Osteoblast (primary cell): ENCODE measurements around the gene POLQ. TPM values are rescaled to one million over a fixed set of nuclear protein-coding genes. Genes with fewer than 3 reads are reported as not detected.
"Not testable (repeated sequence)": the region's sequence is repeated elsewhere in the genome, so short reads cannot be mapped to it uniquely, and the experiment has no call there.

Experiments
- DNase-seq: peaks from one replicate; pipeline ENCODE4 v3.0.0; 2011; ENCODE audit warnings: low spot score, mixed read lengths; ENCODE audit not compliant: insufficient read length; ENCODE audit errors: missing footprints
- H2AFZ ChIP-seq: 2 replicates; pipeline ENCODE4 v1.6.0; 2011; ENCODE audit warnings: mild to moderate bottlenecking, low read length
- H3K27ac ChIP-seq: 2 replicates; pipeline ENCODE4 v1.5.1; 2011; ENCODE audit warnings: mild to moderate bottlenecking, low read depth, low read length, moderate library complexity
- H3K27me3 ChIP-seq: 2 replicates; pipeline ENCODE4 v1.6.0; 2012; ENCODE audit warnings: mild to moderate bottlenecking, control low read depth, inconsistent platforms, low read length, moderate library complexity; ENCODE audit not compliant: insufficient read depth
- H3K36me3 ChIP-seq: 2 replicates; pipeline ENCODE4 v1.5.1; 2011; ENCODE audit warnings: mild to moderate bottlenecking, low read length, control low read depth, moderate library complexity; ENCODE audit not compliant: insufficient read depth
- H3K4me1 ChIP-seq: 2 replicates; pipeline ENCODE4 v1.5.1; 2011; ENCODE audit warnings: mild to moderate bottlenecking, low read length, control low read depth, moderate library complexity; ENCODE audit not compliant: insufficient read depth
- H3K4me2 ChIP-seq: 2 replicates; pipeline ENCODE4 v1.6.0; 2011; ENCODE audit warnings: mild to moderate bottlenecking, low read length; ENCODE audit not compliant: insufficient read depth
- H3K4me3 ChIP-seq: fragments of 200-600 bp; sonication (generic); 3 replicates; pipeline ENCODE4 v1.5.1; 2012; ENCODE audit warnings: mild to moderate bottlenecking, low read length, inconsistent platforms; ENCODE audit not compliant: insufficient read depth
- H3K79me2 ChIP-seq: 2 replicates; pipeline ENCODE4 v1.6.0; 2012; ENCODE audit warnings: mild to moderate bottlenecking, low read length, control low read depth, inconsistent platforms; ENCODE audit not compliant: insufficient read depth
- H3K9me3 ChIP-seq: 2 replicates; pipeline ENCODE4 v1.5.1; 2011; ENCODE audit warnings: low read depth, low read length, control low read depth
- H4K20me1 ChIP-seq: 2 replicates; pipeline ENCODE4 v1.6.0; 2012; ENCODE audit warnings: mild to moderate bottlenecking, low read length, control low read depth; ENCODE audit not compliant: insufficient read depth
- total RNA-seq: library from RNA; depleted of rRNA; stranded (reverse); fragments of >200 nt; gene quantifications from 2 replicates; pipeline ENCODE4 v1.2.3, GENCODE V29; 2012
- TF ChIP-seq, protein P1 (sequence below): IDR thresholded peaks from 2 replicates; pipeline ENCODE4 v1.5.1; 2011; ENCODE audit warnings: mild to moderate bottlenecking, low read depth, low read length, moderate library complexity; ENCODE audit errors: extremely low read depth

The POLQ gene
- 1.4 and 1.5 TPM in 2 replicates for total RNA-seq

DNA sequence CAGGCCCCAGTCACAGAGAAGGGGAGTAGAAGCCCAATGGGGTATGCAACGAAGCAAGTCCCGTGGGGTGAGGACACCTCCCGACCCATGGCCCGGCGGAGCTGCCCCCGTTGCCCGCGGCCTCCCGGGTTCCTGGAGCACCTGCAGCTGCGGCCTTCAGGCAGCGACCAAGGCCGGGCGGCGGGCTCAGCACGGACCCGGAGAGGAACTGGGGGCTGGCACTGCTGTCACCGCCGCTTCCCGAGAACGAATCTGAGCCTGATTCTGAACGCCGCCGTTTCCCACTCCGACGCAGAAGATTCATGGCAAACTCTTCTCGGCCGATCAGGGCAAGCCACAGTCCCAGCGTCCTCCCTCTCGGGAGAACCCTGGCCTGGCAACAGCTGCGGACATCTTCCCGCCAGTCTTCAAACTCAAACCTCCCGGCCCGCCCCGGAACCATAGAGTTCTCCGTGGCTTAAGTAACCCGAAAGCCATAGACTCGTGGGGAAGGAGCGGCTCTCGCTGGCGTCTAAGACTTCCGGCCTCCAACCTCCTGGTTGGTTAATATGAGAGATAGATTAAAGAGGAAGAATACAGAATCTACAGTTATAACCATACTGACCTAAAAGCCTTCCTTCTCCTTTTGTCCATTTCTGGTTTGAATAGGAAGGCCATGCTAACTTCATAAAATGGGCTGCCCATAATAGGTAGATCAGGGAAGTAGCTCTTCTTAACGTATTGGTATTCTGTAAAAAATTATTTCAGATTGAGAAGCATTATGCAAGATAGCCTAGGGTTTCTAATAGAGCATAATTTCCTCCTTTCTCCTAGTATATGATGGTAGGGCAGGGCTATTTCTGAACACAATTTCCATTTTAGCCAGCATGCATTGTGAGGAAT, at the start of gene POLQ:
Gene POLQ (minus strand): TSS at position 415 of the 882 bp plus-strand sequence. CDS start 111 bp downstream, at position 304.
- no peaks in the 10 kb centered on the region for H3K36me3 ChIP-seq
- peak within 1 kb of the TSS; percentile 97 for H3K4me3 ChIP-seq
- no peaks in the 10 kb centered on the region for H3K9me3 ChIP-seq
- DNase-seq, result peak; percentile 94
- peak within 1 kb of the TSS; percentile 99 for H3K4me2 ChIP-seq
- H2AFZ ChIP-seq, result peak within 1 kb of the TSS; percentile 99
- H3K4me1 ChIP-seq, result peaks cover 8% of the 10 kb centered on the region
- H3K27ac ChIP-seq, result peak within 1 kb of the TSS; percentile 65
- no peaks in the 10 kb centered on the region for H3K27me3 ChIP-seq
- TF ChIP-seq, protein P1, sequence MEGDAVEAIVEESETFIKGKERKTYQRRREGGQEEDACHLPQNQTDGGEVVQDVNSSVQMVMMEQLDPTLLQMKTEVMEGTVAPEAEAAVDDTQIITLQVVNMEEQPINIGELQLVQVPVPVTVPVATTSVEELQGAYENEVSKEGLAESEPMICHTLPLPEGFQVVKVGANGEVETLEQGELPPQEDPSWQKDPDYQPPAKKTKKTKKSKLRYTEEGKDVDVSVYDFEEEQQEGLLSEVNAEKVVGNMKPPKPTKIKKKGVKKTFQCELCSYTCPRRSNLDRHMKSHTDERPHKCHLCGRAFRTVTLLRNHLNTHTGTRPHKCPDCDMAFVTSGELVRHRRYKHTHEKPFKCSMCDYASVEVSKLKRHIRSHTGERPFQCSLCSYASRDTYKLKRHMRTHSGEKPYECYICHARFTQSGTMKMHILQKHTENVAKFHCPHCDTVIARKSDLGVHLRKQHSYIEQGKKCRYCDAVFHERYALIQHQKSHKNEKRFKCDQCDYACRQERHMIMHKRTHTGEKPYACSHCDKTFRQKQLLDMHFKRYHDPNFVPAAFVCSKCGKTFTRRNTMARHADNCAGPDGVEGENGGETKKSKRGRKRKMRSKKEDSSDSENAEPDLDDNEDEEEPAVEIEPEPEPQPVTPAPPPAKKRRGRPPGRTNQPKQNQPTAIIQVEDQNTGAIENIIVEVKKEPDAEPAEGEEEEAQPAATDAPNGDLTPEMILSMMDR, result no peak
- no peaks in the 10 kb centered on the region for H4K20me1 ChIP-seq
- H3K79me2 ChIP-seq, result peaks cover 29% of the 10 kb centered on the region

DNA sequence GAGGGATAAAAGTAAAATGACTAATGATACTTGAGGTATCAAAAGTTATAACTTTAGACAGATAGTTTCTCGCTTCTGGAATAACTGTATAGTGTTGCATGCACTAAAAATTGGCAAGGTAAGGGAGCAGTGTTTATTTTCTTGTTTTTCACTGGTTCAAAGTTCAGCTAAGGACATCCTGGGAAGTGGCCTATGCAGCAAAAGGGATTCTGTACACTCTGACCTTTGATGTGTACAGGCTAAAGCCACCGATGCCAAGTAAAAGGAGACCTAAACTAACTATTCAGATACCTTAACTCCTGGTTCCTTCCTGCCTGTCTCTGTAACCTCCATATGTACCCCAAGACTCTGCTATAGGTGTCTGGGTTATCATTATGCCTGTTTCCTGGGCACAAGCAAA, 49.1 kb upstream of the POLQ start:
- Histone ChIP-seq H3K27ac (no peak overlapping the region), H3K27me3 (peaks cover 2% of the 10 kb centered on the region), H3K79me2 (no peaks in the 10 kb centered on the region), H3K36me3 (no peaks in the 10 kb centered on the region), H4K20me1 (no peaks in the 10 kb centered on the region), H3K9me3 (no peaks in the 10 kb centered on the region), H2AFZ (no peak overlapping the region), H3K4me2 (no peak overlapping the region), H3K4me3 (no peak overlapping the region), H3K4me1 (no peaks in the 10 kb centered on the region)
- TF ChIP-seq, protein P1, result no peak
- DNase-seq, result no peak

DNA sequence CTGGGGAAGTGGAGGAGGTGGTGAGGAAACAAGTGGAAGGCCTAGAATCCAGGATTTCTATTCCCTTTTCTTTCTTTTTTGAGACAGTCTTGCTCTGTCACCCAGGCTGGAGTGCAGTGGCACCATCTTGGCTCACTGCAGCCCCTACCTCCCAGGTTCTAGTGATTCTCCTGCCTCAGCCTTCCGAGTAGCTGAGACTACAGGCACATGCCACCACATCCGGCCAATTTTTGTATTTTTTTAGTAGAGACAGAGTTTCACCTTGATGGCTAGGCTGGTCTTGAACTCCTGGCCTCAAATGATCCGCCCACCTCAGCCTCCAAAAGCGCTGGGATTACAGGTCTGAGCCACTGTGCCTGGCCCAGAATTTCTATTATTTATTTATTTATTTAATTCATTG, 48.0 kb upstream of the POLQ start:
- H3K27me3 ChIP-seq, H3K4me2 ChIP-seq, H3K36me3 ChIP-seq, H3K9me3 ChIP-seq, H3K79me2 ChIP-seq, H3K4me3 ChIP-seq, H3K27ac ChIP-seq, H3K4me1 ChIP-seq, H4K20me1 ChIP-seq, H2AFZ ChIP-seq, DNase-seq: not testable (repeated sequence)

DNA sequence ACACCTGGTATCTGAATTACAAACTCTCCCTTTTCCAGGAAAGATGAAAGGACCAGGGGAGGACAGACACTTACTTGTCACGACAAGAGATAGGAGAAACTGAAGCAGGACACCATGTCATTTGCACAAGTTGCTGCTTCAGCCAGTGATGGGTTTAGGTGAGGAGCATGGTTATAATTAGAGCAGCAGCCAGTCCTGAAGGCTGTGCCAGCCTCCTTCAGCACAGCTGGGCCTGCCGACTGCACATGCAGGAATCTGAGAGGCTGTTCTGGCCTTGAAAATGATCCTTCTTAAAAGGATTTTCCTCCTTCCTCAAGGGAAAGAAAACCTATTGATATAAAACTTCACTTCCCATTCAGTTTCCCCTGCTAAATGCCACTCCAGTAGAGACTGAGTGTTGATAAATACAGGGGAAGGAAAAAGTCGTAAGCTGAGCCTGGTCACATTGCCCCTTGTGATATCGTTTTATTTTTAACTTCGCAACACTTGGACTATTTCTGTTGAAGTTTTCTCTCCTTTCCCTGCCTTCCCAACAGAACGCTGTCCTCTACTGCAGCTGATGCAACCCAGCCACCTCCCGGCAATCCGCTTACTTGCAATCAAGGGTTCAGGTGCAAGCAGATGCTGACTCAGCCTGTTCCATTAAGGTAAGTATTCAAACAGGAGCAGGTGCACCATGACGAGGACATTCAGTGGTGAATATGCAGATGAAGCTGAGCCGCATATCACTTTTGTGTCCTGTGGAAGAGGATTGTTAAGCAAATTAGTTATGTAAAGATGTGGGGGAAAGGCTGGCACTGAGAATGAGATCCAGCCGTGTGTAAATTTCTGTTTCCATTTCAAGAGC, 47.3 kb upstream of the POLQ start, which contains the start of gene FBXO40:
Gene FBXO40 (plus strand): TSS at position 524 of the 847 bp plus-strand sequence. CDS start 27,197 bp downstream, outside the sequence.
- TF ChIP-seq, protein P1, result no peak
- no peak within 1 kb of the TSS for H3K27ac ChIP-seq
- H3K4me1 ChIP-seq, result no peaks in the 10 kb centered on the region
- no peak within 1 kb of the TSS for H3K4me3 ChIP-seq
- DNase-seq, result no peak
- H3K36me3 ChIP-seq, result no peaks in the 10 kb centered on the region
- H3K27me3 ChIP-seq, result peaks cover 2% of the 10 kb centered on the region
- H3K4me2 ChIP-seq, result no peak within 1 kb of the TSS
- H2AFZ ChIP-seq, result peak within 1 kb of the TSS; percentile 35
- H3K9me3 ChIP-seq, result no peaks in the 10 kb centered on the region
- H3K79me2 ChIP-seq, result no peaks in the 10 kb centered on the region
- H4K20me1 ChIP-seq, result no peaks in the 10 kb centered on the region
